NCI-H2107 (cell line): ENCODE results near the gene FAM118A.
A peak's percentile ranks its signal among the peaks of the same experiment; 100 is the strongest.
"Not testable (repeated sequence)": the region's sequence is repeated elsewhere in the genome, so short reads cannot be mapped to it uniquely, and the experiment has no call there.

Experiments
- DNase-seq: peaks from one replicate; lab custom pipeline; 2025; lab: John Stamatoyannopoulos, UW

Gene FAM118A

DNA sequence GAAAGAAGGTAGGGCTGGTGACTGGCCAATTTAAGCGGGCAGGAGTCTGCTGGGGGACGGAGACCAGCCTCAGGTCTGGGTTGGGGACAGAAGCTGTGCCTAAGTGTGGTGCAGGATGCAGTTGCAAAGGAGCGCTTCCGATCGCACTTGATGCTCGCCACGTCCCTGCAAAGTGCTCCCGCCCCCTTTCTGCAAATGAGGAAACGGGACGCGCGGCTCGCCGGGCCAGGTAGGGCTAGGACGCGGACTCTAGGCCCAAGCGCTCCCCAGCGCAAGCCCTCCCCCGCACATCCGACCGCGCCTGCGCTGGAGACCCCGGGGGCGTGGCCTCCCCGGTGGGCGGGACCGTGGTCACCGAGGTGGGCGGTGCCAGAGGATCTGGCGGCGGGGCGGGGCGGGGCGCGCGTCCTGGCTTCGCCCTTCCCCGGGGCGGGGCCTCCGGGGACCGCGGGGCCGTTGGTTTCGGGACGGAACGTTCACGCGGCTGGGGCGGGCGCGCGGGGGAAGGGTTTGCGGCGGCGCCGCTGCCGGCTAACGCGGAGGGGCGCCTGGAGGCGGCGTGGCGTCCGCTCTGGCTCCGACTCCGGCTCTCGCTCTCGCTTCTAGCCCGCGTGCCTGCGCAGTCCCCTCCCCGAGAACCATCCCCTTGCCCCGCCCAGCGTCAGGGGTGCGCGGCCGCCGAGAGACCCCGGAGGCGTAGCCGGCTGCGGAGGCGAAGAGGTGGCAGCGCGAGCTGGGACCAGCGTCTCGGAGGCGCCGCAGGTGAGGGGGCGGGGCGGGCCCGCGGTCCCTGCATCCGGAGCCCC, at the start of gene FAM118A:
Gene FAM118A (plus strand): TSS at position 513 of the 806 bp plus-strand sequence. CDS start 12,446 bp downstream, outside the sequence.
- peak; percentile 82 for DNase-seq

DNA sequence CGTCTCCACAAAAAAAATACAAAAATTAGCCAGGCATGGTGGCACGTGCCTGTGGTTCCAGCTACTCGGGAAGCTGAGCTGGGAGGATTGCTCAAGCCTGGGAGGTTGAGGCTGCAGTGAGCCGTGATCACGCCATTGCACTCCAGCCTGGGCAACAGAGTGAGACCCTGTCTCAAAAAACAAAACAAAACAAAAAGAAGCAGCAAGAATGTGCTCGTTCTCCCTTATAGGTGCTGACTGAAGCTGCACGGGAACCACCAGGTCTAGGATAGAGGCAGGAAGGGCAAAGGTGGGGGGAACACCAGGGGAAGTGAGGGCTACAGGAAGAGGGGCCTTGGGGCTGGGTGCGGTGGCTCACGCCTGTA, 49.4 kb upstream of the FAM118A start:
- DNase-seq: not testable (repeated sequence)

DNA sequence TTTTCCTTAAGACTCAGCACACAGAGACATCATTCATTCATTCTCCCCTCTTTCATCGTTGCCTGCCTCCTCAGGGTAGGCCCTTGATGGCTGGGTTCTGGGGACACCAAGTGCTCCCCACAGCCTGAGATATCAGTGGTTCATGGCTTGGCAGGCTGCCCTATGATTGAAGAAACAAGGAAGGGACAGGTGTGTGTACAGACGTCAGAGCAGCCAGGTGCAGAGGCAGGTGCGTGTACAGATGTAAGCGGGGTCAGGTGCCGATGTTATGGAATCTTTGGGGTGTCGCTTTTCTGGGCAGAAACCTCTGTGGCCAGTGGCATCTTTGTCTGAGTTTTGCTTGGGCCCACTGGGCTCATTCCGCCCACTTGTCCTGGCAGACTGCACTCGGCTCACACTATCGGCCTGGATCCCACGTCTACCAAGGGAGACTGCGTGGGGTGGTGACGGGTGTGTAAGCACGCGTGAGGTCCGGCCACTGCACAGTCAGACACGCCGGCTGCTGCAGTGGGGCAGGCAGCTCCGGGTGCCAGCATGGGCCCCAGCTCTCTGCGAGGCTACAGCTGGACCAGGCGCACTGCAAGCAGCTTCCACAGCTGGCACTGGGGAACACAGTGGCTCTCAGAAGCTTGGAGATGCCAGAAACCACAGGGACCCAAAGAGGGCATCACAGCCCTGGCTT, 48.2 kb upstream of the FAM118A start:
- no peak for DNase-seq

DNA sequence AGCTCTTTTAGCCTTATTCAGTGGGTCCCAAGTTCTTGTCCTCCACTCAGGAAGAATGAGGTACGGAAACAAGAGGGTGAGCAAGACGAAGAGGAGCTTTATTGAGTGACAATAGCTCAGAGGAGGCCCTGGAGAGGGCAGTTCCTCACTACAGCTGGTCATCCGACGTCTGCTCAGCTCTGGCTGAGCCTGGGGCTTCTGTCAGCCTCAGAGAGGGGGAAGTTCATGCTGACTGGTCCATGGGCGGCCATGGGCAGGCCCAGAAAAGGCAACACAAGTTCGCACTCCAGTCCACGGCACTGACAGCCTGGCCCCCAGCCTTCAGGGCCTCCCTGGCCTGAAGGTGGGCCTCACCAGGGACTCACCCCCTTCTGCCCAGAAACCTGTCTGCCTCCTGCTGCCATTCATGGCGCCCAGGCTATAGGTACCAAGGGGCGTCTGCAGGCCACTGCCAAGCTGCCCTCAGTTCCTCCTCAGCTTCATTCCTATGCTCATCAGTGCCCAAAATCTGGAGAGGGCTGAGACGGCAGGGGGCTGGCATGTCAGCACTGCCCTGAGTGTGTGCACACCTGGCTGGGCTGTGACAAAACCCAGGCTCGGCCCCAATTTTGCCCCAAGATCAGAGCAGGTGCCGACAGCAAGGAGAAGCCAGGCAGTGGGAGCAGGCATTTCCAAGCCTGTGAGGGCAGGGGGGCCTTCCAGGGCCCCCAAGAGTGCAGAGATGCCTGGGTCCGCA, 47.4 kb upstream of the FAM118A start:
- DNase-seq: no peak

DNA sequence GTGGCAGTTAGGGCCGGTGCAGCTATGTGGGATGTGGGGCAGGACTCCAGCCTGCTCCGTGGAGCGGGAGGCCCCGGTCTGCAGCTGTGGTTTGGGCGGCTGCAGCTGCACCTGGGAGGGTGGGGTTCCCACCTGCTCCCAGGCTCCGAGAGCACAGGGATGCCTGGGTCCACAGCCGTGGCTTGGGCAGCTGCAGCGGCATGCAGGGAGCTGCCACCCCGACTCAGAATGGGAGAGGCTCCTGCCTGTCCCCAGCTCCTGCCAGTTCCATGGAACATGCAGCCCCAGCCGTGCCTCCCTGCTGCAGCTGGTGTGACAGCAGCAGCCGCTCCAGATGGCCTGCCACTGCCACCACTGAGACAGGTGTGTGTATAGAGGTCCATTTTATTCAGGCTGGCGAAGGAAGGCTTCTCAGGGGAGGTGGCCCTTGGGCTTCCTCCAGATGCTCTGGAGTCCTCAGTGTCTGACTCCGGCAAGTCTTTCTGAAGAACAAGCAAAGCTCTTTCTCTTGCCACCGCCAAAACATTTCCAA, 46.7 kb upstream of the FAM118A start:
- DNase-seq: no peak

DNA sequence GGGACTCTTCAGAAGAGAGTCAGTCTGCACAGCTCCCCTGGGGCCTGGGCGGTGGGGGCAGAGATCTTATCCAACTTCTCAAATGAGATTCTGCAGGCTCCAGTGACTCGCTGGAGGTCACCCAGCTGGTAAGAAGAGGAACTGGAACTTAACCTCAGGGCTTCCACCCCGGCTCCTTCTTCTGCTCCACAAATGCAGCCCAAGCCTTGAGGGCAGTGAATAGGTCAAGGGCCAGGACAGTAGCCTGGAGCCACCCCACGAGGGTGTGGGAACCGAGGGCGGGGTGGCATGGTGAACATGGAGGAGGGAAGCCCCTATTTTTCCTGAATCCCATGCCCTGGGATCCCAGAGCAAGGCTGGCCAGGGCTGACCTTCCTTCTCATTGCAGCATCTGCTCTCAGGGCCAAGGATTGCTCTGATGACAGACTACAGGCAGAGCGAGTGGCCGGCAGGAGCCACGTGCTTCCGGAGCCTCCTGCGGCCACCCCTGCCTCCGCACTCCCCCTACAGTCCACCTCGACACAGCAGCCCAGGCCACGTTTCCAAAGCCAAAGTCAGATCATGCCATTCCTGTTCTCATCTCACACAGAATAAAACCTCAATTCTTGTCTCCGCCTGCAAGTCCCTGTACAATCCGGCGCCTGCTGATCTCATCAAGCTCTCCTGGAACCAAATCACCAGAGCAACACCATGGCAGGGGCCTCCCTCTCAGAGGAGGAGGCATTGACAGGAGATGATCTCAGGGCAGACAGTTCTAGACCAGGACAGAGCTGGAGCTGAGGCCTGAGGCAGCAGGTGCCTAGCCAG, 46.1 kb upstream of the FAM118A start:
- DNase-seq: no peak

DNA sequence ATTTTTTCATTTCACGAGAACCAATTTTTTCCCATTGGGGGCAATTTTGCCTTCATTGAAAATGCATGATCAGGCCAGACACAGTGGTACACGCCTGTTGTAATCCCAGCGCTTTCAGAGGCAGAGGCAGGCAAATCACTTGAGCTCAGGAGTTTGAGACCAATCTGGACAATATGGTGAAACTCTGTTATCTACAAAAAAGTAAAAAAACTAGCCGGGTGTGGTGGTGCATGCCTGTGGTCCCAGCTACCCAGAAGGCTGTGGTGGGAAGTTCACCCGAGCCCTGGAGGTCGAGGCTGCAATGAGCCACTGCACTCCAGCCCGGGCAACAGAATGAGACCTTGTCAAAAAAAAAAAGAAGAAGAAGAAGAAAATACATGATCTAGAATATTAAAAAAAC, 44.2 kb upstream of the FAM118A start:
- no peak for DNase-seq

DNA sequence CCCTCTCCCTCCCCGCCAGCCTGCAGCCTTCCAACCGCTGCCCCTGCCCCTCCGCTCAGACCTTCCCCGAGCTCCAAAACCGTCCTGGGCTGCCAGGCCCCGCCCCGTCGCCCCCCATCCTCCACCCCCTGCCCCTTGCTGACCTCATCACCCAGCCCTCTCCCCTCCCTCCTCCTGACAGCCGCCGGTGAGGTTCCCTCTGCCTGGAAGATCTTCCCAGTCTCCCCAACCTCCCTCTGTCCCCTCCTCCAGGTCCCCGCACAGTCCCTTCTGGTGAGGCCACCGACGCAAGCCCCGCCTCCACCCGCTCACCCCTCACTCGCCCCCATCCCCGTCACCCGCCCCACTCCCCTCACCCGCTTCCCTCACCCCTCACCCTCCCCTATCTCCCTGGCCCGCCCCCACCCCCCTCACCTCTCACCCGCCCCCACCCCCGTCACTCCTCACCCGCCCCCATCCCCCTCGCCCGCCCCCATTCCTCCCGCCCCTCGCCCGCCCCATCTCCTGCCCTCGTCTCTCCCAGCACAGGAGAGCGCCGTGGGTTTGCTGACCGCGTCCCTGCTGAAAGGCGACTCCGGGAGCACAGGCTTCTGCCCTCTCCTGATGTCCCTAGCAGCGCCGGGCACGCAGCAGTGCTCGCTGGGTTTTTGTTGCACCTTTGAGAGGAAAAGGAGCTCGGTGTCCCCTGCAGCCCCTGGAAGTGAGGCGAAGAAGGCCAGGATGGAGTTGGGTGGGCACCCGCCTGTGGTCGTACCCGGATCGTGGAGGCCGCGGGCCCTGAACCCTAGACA, 41.4 kb upstream of the FAM118A start:
- no peak for DNase-seq

DNA sequence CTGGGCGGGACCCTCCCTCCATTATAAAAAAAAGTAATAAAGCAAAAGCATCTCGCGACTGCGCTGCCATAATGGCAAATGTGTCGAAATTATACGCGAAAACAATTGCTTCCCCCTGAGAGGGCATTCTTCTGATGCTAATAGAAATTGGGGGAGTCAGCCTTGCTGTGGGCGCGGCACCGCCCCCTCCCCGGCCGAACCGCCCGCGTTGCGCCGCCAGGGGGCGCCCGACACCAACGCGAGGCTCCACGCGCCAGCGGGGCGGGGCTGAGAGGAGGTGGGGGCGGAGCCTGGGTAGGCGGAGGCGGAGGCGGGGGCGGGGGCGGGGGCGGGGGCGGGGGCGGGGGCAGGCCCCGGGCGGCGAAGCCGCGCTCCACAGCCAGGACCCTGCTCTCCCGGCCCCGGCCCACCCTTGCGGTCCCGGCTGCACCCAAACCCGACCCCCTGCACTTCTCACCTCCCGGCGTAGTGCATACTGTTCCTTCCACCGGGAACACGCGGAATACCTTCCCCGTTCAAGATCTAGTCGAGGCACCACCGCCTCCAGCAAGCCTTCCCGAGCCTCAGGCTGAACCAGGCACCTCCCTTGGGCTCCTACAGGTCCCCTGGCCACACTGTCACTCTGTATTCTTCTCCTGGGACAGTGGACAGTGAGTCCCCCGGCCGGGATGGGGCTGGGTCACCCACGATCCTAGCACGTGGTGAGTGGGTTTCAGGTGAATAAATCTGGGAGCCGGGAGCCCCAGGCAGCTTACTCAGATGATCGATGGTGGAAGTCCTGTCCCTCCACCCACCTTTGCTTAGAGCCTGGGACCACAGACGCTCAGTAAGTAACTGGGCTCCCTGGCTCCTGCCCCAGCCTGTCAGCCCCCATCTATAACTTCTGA, 40.5 kb upstream of the FAM118A start:
- no peak for DNase-seq

DNA sequence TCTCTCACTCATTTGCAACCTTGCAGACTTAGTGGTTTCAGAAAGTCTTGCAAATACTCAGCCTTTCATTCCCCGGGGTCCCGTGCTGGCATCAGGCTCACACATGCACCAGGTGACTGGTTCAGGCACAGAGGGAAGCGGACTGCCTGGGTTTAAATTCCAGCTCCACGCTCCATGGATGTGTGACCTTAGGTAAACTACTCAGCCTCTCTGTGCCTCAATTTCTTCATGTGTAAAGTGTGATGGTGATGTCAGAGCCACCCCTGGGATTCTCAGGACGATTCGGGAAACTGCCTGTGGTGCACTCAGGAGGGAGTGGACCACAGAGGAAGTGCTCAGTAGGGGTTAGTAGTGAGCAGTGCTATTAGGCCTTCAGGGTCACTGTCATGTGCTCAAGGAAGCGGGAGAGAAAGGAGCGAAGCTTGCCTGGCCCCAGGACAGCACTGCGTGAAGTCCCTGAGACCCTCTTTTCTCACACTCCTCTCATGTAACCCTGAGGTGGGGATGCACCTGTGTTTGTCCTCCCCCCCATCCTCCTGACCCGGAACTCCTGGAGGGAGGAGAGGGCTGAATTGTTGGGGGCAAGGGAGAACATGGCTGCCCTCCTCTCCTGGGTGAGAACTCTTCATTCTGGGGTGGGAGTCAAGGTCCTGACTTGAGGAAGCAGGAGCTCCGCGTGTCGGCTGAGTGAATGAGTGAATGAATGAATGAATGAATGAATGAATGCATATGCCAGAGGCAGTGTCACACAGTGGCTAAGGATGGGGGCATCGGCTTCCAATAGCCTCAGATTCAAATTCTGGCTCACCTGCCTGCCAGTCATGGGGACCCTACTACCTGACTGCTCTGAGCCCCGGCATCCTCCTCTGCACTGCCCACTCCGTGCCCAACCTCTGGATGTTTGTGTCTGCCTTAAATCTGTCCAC, 39.4 kb upstream of the FAM118A start:
- DNase-seq: no peak

DNA sequence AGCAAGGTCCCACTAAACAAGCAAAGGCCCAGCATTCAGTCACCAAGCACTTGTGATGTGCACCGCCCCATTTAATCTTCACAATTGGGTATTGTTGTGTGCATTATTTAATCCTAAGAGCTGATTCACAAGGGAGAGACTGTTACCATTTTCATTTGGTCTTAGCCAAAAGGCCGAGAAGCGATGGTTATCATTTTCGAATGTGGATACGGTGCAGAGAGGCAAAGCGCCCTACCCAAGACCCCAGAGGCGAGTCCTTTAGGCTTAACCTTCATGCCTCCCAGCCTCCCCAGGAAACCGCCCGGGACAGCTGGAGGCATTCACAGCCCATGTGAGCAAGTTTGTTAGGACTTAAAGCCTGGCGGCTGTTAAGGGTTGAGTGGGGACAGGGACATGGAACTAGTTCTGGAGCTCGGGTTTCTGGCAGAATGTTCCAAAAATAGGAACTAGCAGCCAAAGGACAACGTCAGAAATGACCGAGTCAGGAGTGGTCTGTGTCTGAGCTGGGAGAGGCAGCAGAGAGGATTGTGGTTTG, 38.0 kb upstream of the FAM118A start:
- DNase-seq: no peak

DNA sequence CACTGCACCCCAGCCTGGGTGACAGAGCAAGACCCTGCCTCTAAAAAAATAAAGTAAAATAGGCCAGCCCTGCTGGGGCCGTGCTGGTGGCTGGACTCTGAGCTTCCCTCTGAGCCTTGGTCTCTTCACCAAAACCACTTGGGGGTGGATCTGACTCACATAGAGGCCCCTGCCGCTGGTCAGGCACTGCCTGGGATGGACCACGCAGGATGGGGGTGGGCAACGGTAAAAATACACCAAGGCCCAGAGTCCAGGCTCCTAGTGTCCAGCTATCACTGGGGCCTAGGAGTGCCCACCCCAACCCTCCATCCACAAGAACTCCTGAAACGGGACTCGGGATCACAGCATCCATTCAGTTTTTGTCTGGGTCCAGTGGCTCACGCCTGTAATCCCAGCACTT, 37.2 kb upstream of the FAM118A start:
- DNase-seq: no peak

DNA sequence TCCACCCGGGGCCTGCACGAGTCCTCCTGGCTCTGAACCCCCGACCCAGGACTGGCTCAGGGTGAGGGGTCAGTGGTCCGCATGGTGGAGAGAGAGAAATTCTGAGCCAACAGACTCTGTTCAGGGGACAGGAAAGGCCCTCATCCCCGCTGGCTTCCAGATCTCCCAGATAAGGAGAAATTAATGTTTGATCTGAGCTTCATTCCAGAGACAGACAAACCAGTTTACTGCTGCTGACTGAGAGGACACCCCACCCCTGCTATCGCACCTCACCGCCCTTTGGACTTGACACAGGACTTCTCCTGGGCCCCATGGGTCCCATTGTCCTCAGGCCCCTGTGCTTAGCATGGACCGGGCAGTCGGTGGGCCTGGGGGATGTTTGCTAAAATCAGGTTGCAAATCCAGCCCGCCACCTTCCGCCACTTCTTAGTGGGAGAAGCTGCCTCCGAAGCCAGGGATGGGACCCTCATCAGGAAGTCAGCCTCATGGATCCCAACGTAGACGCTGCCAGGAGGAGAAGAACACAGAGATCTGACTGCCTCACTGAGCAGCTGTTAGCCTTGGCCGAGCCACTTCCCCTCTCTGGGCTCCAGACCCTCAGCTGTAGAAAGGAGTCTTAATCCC, 36.2 kb upstream of the FAM118A start:
- DNase-seq: no peak

DNA sequence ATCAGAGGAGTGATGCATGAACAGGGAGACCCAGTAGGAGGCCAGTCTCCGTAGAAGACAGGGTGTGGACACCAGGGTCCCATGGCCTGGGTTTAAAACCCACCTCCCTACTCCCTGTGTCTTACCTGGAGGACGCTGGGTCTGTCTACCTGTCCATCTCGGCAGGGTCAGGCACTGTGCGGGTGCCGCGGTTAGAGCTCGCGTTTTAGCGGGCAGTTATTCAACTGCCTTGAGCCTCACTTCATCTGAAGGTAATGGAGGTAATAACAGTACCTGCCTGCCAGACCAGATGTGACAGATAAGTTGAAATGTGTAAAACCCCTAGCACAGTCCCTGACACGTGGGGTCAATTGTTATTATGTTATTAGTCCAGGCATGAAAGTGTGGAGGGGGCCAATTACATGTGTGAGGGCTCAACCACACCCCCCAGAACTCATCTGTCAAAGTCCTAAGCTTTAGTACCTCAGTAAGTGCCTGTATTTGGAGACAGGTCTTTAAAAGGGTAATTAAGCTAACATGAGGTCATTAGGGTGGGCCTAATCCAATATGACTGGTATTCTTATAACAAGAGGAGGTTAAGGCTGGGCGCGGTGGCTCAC, 33.1 kb upstream of the FAM118A start:
- no peak for DNase-seq

DNA sequence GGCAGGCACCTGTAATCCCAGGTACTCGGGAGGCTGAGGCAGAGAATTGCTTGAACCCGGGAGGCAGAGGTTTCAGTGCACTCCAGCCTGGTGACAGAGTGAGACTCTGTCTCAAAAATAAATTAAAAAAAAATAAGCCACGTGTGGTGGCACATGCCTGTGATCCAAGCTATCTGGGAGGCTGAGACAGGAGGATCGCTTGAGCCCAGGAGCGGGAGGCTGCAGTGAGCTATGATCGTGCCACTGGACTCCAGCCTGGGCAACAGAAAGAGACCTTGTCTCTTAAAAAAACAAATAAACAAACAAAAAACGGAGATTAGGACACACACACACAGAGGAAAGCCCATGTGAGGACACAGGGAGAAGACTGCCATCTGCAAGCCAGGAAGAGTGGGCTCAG, 32.0 kb upstream of the FAM118A start:
- DNase-seq: not testable (repeated sequence)

DNA sequence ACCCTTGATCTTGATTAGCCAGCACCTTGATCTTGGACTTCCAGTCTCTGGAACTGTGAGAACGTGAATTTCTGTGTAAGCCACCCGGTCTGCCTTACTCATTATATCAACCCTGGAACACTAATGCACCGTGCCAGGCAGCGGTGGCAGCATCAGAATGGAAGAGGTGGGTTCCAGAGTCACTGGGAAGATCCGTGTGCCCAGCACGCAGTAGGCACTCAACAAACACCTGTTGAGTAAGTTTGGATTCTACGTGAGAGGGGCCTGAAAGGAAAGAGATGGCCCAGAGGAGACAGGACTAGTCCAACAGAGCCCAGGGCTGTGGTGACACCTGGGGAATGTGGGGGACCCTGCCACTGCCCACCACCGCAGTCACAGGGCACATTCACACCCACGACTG, 31.6 kb upstream of the FAM118A start:
- DNase-seq: no peak

DNA sequence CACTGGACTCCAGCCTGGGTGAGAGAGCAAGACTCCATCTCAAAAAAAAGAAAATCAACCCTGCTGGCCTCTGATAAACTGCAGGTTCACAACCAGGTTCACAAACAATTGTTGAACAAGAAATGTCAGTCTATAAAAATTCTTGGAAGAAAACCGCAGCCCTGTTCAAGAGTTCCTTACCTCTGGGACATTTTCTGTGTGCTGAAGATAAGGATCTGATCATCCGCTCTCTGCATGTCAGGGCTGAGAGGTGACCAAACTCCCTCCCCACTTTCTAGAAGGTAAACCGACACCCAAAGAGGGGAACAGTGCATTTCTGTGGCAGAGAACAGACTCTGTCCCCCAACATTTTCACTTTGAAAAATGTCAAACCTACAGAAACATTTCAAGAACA, 29.1 kb upstream of the FAM118A start:
- no peak for DNase-seq

DNA sequence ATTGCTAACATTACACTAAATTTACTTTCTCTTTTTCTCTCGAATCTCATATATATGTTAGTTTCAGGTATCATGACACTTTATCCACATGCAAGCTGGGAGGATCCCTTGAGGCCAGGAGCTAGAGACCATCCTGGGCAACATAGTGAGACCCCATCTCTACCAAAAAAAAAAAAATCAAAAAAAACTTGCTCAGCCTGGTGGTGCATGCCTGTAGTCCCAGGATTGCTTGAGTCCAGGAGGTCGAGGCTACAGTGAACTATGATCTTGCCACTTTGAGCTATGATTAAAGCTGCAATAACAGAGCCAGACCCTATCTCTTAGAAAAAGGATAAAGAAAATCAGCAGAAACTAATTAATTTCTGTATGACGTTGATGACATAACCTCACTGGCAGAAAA, 28.7 kb upstream of the FAM118A start:
- no peak for DNase-seq
